HCT116 (cell line): Measurements from ENCODE around the gene MBTD1. TPM values are rescaled to one million over a fixed set of nuclear protein-coding genes. Genes with fewer than 3 reads are reported as not detected.
"Not testable (repeated sequence)": the region's sequence is repeated elsewhere in the genome, so short reads cannot be mapped to it uniquely, and the experiment has no call there.

Experiments used
- ATAC-seq: fragments of 200-7000 bp; cut with Tn5 transposase; 2 replicates; pipeline ENCODE4 v1.9.1; 2020; ENCODE audit warnings: mild to moderate bottlenecking, moderate library complexity
- BruUV-seq: library from RNA; stranded (reverse); fragments of 400-500 nt; replicated peaks from 2 replicates; lab custom pipeline; 2021; lab: Mats Ljungman, UMichigan
- CTCF ChIA-PET: fragments of 300-600 bp; sonication (Branson Sonifier 250); formaldehyde crosslinking; loops from one replicate; lab custom pipeline; 2021; ENCODE audit warnings: antibody characterized with exemption; lab: Charles Lee
- POLR2A ChIA-PET: fragments of 300-600, 350-600 bp; sonication (Branson Sonifier 250); formaldehyde crosslinking; loops from one replicate; lab custom pipeline; 2021; ENCODE audit warnings: antibody characterized with exemption; lab: Charles Lee
- RAD21 ChIA-PET, 2 experiments: fragments of 300-600 bp; sonication (Branson Sonifier 250); formaldehyde crosslinking; loops; one replicate each; lab custom pipeline; 2023; ENCODE audit warnings: low total read pairs in 2 of 2; ENCODE audit not compliant: uncharacterized antibody in 2 of 2, unreplicated experiment in 2 of 2, low non-redundant PET in 1 of 2; lab: Charles Lee
- DNase-seq: peaks from one replicate; pipeline ENCODE4 v3.0.0-alpha.2; 2010; ENCODE audit warnings: low read depth, low spot score
- H2AFZ ChIP-seq: fragments of 200-600 bp; shearing (Covaris generic), sonication (generic); 2 replicates; pipeline ENCODE4 v1.6.1; 2017; ENCODE audit warnings: low read depth, mixed run types, mixed read lengths, antibody characterized with exemption, low read length; ENCODE audit not compliant: poor library complexity, severe bottlenecking
- H3K27ac ChIP-seq: 2 replicates; pipeline ENCODE4 v1.5.1; 2012; ENCODE audit warnings: low read depth, low read length
- H3K27me3 ChIP-seq: fragments of 200-600 bp; sonication (generic); 2 replicates; pipeline ENCODE4 v1.6.1; 2016; ENCODE audit warnings: mixed run types, low read length, mixed read lengths; ENCODE audit not compliant: insufficient read depth
- H3K36me3 ChIP-seq, 2 experiments: fragments of 200-500 bp in 1 of 2; fragments of 200-600 bp in 1 of 2; sonication (Bioruptor generic) in 1 of 2; sonication (generic) in 1 of 2; 2 replicates each; pipeline versions ENCODE4 v1.5.1 to v1.6.1; 2014 to 2016; ENCODE audit warnings: low read length in 2 of 2, inconsistent platforms in 1 of 2, mixed read lengths in 1 of 2, mixed run types in 1 of 2; ENCODE audit not compliant: insufficient read depth in 2 of 2, control insufficient read depth in 1 of 2
- H3K4me1 ChIP-seq, 2 experiments: fragments of 200-600 bp in 1 of 2; sonication (generic) in 1 of 2; 2 replicates each; pipeline versions ENCODE4 v1.5.1 to v1.6.1; 2012 to 2017; ENCODE audit warnings: low read length in 2 of 2, inconsistent platforms in 1 of 2, mild to moderate bottlenecking in 1 of 2, mixed read lengths in 1 of 2, mixed run types in 1 of 2, moderate library complexity in 1 of 2; ENCODE audit not compliant: insufficient read depth in 2 of 2, control insufficient read depth in 1 of 2
- H3K4me2 ChIP-seq: fragments of 200-600 bp; sonication (generic); 2 replicates; pipeline ENCODE4 v1.6.1; 2017; ENCODE audit warnings: mixed run types, low read length, mixed read lengths
- H3K4me3 ChIP-seq, 2 experiments: fragments of 200-600 bp in 1 of 2; sonication (generic) in 1 of 2; replicated peaks in 1 of 2; 2 replicates each; pipeline ENCODE4 v1.5.1; 2011 to 2016; ENCODE audit warnings: low read length in 2 of 2, control low read depth in 1 of 2, low read depth in 1 of 2, mild to moderate bottlenecking in 1 of 2, mixed read lengths in 1 of 2, mixed run types in 1 of 2
- H3K79me2 ChIP-seq: fragments of 200-600 bp; sonication (generic); 2 replicates; pipeline ENCODE4 v1.6.1; 2017; ENCODE audit warnings: mild to moderate bottlenecking, mixed run types, low read length, moderate library complexity, mixed read lengths; ENCODE audit not compliant: insufficient read depth
- H3K9ac ChIP-seq: fragments of 200-600 bp; sonication (generic); 2 replicates; pipeline ENCODE4 v1.6.1; 2016; ENCODE audit warnings: low read length, mixed read lengths
- H3K9me2 ChIP-seq: fragments of 200-600 bp; sonication (generic), shearing (Covaris generic); 2 replicates; pipeline ENCODE4 v1.6.1; 2017; ENCODE audit warnings: mixed run types, mild to moderate bottlenecking, moderate library complexity; ENCODE audit not compliant: insufficient read depth
- H3K9me3 ChIP-seq, 2 experiments: fragments of 200-500 bp in 1 of 2; fragments of 200-600 bp in 1 of 2; sonication (Bioruptor generic) in 1 of 2; sonication (generic) in 1 of 2; 2 replicates each; pipeline ENCODE4 v1.6.1; 2014 to 2017; ENCODE audit warnings: low read length in 2 of 2, mixed read lengths in 2 of 2, inconsistent platforms in 1 of 2, low read depth in 1 of 2, mild to moderate bottlenecking in 1 of 2, mixed run types in 1 of 2, moderate library complexity in 1 of 2; ENCODE audit not compliant: control insufficient read depth in 1 of 2, insufficient read depth in 1 of 2
- H4K20me1 ChIP-seq: fragments of 200-600 bp; sonication (generic), shearing (Covaris generic); 2 replicates; pipeline ENCODE4 v1.6.1; 2017; ENCODE audit warnings: mixed run types, mild to moderate bottlenecking, moderate library complexity; ENCODE audit not compliant: insufficient read depth
- ATF3 ChIP-seq: IDR thresholded peaks from 2 replicates; pipeline ENCODE4 v1.6.1; 2012
- CTCF ChIP-seq, 3 experiments: fragments of 200-600 bp in 1 of 3; sonication (generic) in 1 of 3; IDR thresholded peaks in 2 of 3; conservative IDR thresholded peaks in 1 of 3; 2 replicates each; pipeline ENCODE4 v1.5.1; 2012 to 2017; ENCODE audit warnings: low read depth in 2 of 3, low read length in 2 of 3, antibody characterized with exemption in 1 of 3, borderline replicate concordance in 1 of 3, control low read depth in 1 of 3, mild to moderate bottlenecking in 1 of 3, mixed read lengths in 1 of 3, mixed run types in 1 of 3, moderate library complexity in 1 of 3; ENCODE audit not compliant: insufficient read depth in 1 of 3
- EGR1 ChIP-seq: IDR thresholded peaks from 2 replicates; pipeline ENCODE4 v1.6.1; 2012; ENCODE audit warnings: low read depth
- ELF1 ChIP-seq: IDR thresholded peaks from 2 replicates; pipeline ENCODE4 v1.6.1; 2012; ENCODE audit warnings: low read depth, borderline replicate concordance
- POLR2AphosphoS5 ChIP-seq: IDR thresholded peaks from 2 replicates; pipeline ENCODE4 v1.6.1; 2011; ENCODE audit warnings: mild to moderate bottlenecking, low read depth, low read length, moderate library complexity
- REST ChIP-seq: IDR thresholded peaks from 2 replicates; pipeline ENCODE4 v1.6.1; 2012; ENCODE audit warnings: low read depth
- SIN3A ChIP-seq: IDR thresholded peaks from 2 replicates; pipeline ENCODE4 v1.6.1; 2012; ENCODE audit warnings: low read depth
- intact Hi-C: fragments of 100-400 bp; cut with micrococcal nuclease; formaldehyde crosslinking; loops from 2 replicates; pipeline ENCODE4 v1.10.0; 2022
- total RNA-seq: library from RNA; stranded (reverse); gene quantifications from one replicate; pipeline ENCODE4 v1.2.1, GENCODE V29; 2021; ENCODE audit not compliant: unreplicated experiment

The MBTD1 gene
- total RNA-seq, 1 experiment from 2014 or later: 27.3 TPM

- RAD21 ChIA-PET, H3K9me2 ChIP-seq, intact Hi-C loops, H3K4me2 ChIP-seq, H3K4me3 ChIP-seq, BruUV-seq, POLR2A ChIA-PET, DNase-seq, H3K9me3 ChIP-seq, H2AFZ ChIP-seq, H3K27ac ChIP-seq, ATAC-seq, H3K27me3 ChIP-seq, H3K9ac ChIP-seq, CTCF ChIA-PET: not testable (repeated sequence)
- Histone ChIP-seq H3K4me1 (peaks cover 12 to 24% of the 10 kb centered on the region in 2 experiments; a peak in 3 of 4 replicates), H4K20me1 (peaks cover 23% of the 10 kb centered on the region; the same call in 1 of the 2 replicates), H3K79me2 (peaks cover 96% of the 10 kb centered on the region), H3K36me3 (peaks cover 46% of the 10 kb centered on the region in 2 experiments; a peak in 3 of 4 replicates)
Observed at GRCh38 chr17:51264466-51264865, 4.6 kb upstream of the MBTD1 start.

- BruUV-seq: no TSS peak
- no peak overlapping the region for H3K9ac ChIP-seq
- peaks cover 32 to 33% of the 10 kb centered on the region in 2 experiments; a peak in 3 of 4 replicates for H3K36me3 ChIP-seq
- H3K27me3 ChIP-seq: no peaks in the 10 kb centered on the region
- ChIA-PET POLR2A (no interaction called here), CTCF (no interaction called here)
- ATAC-seq: no peak
- no peak overlapping the region for H3K27ac ChIP-seq
- H2AFZ ChIP-seq: no peak overlapping the region
- no peaks in the 10 kb centered on the region for H3K9me2 ChIP-seq
- H3K79me2 ChIP-seq: peaks cover 96% of the 10 kb centered on the region
- intact Hi-C loops: no loop called here
- H3K4me2 ChIP-seq: peak overlapping the region; percentile 10; the same call in 1 of the 2 replicates
- peaks cover 16% of the 10 kb centered on the region; the same call in 1 of the 2 replicates for H4K20me1 ChIP-seq
- no peaks in the 10 kb centered on the region for H3K9me3 ChIP-seq
- no peak for TF ChIP-seq POLR2AphosphoS5
- TF ChIP-seq CTCF (IDR thresholded peaks at IDR 0.05 in 2 of 3, conservative IDR thresholded peaks at IDR 0.05 in 1 of 3; ENCODE audit: borderline replicate concordance in 1 of 3, insufficient read depth in 1 of 3, low read depth in 2 of 3, low read length in 2 of 3): no peak
- no peak for TF ChIP-seq EGR1
- no peak for TF ChIP-seq ELF1
- TF ChIP-seq SIN3A: no peak
- TF ChIP-seq REST: no peak
- TF ChIP-seq ATF3: no peak
- TF ChIP-seq, all 23 proteins: peak for 0
- Histone ChIP-seq H3K4me3 (no peak overlapping the region), H3K4me1 (peaks cover 21 to 33% of the 10 kb centered on the region in 2 experiments)
- no peak for DNase-seq
- RAD21 ChIA-PET: no interaction called here
Observed at GRCh38 chr17:51263006-51263405, 3.2 kb upstream of the MBTD1 start.
